ENCODE data around the gene ACAP2. TPM values are rescaled to one million over a fixed set of nuclear protein-coding genes. Genes with fewer than 3 reads are reported as not detected.
A peak's percentile ranks its signal among the peaks of the same experiment; 100 is the strongest.

Gene ACAP2
- total and polyA plus RNA-seq, 3 experiments from 2014 or later, result 39.5 to 47.0 (median 42.9) TPM

DNA sequence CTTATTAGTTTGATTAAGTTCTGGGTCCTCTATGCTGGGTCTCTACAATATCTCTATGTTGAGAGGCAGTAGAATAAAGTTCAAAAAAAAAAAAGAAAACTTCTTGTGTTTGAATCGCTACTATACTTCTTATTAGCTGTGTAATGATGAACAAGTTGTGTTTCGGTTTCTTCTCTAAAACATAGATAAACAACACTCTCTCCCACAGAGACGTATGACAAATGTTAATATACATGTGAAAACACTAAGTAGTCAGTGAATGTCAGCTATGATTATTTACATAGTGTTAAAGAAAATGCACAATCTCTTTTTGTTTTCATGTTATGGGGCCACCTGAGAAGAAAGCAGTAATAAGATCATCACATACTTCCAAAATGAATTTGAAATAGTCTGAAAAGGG, 45.3 kb downstream of the ACAP2 start:
- Histone ChIP-seq H3K9me3 (ENCODE audit: low read length) (no peaks in the 10 kb centered on the region), H3K27me3 (ENCODE audit: insufficient read depth, low read length, poor library complexity, severe bottlenecking) (no peaks in the 10 kb centered on the region), H3K4me3 (ENCODE audit: low read length) (no peak overlapping the region), H3K36me3 (ENCODE audit: insufficient read depth, low read length) (no peaks in the 10 kb centered on the region), H3K27ac (ENCODE audit: low read depth, low read length) (no peak overlapping the region), H3K4me1 (ENCODE audit: insufficient read depth, low read length) (peaks cover 22% of the 10 kb centered on the region)
- Mint-ChIP-seq H3K27ac (peak overlapping the region in 2 of 8 donors; percentile 11 to 53), H3K27me3 (no peaks in the 10 kb centered on the region), H3K4me1 (peaks cover 63 to 68% (median 65%) of the 10 kb centered on the region in 3 donors), H3K4me3 (no peak overlapping the region), H3K36me3 (peaks cover 0 to under 1% (median under 1%) of the 10 kb centered on the region in 3 donors), H3K9me3 (no peaks in the 10 kb centered on the region)
- CTCF ChIA-PET, result no interaction called here
- POLR2A ChIA-PET, result no interaction called here
- no peak for DNase-seq

- no peak overlapping the region for H3K4me3 Mint-ChIP-seq
- POLR2A ChIA-PET, result no interaction called here
- Histone ChIP-seq H3K4me1 (ENCODE audit: insufficient read depth, low read length) (peaks cover 22% of the 10 kb centered on the region), H3K27ac (ENCODE audit: low read depth, low read length) (no peak overlapping the region), H3K27me3 (ENCODE audit: insufficient read depth, low read length, poor library complexity, severe bottlenecking) (no peaks in the 10 kb centered on the region), H3K4me3 (ENCODE audit: low read length) (no peak overlapping the region), H3K36me3 (ENCODE audit: insufficient read depth, low read length) (peaks cover 7% of the 10 kb centered on the region), H3K9me3 (ENCODE audit: low read length) (no peaks in the 10 kb centered on the region)
- no peaks in the 10 kb centered on the region for H3K9me3 Mint-ChIP-seq
- no peak for DNase-seq
- no peaks in the 10 kb centered on the region for H3K27me3 Mint-ChIP-seq
- peaks cover 49 to 70% (median 63%) of the 10 kb centered on the region in 3 donors for H3K4me1 Mint-ChIP-seq
- CTCF ChIA-PET, result interaction anchor here (1.4 kb wide), 1 partner anchor 23 kb away, joined by 3 read pairs; no protein-coding TSS in a partner anchor
- H3K36me3 Mint-ChIP-seq, result peaks cover 0 to 10% (median 1%) of the 10 kb centered on the region in 3 donors
- H3K27ac Mint-ChIP-seq, result peak overlapping the region in 1 of 8 donors; percentile 66
Observed at GRCh38 chr3:195395208-195395816, 47.5 kb downstream of the ACAP2 start.

DNA sequence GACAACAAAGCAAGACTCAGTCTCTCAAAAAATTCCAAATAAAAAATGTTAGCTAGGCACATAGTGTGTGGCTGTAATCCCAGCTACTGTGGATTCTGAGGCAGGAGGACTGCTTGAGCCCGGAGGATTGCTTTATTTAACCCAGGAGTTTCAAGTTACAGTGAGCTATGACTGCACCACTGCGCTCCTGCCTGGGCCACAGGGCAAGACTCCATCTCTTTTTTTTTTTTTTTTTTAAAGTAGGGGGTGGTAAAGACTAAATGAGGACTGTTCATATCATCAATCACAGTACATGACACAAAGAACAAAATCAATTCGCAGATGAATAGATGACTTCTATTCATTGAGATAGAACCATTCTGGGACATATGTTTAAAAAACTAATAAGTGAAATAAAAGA, 48.1 kb downstream of the ACAP2 start:
- H3K4me3 Mint-ChIP-seq, result no peak overlapping the region
- ChIA-PET POLR2A (no interaction called here), CTCF (interaction anchor here (1.2 kb wide), 1 partner anchor 123 kb away, joined by 3 read pairs; the partner anchor contains the start of gene XXYLT1)
- peaks cover 7% of the 10 kb centered on the region for H3K36me3 ChIP-seq (ENCODE audit: insufficient read depth, low read length)
- H3K27me3 ChIP-seq (ENCODE audit: insufficient read depth, low read length, poor library complexity, severe bottlenecking), result no peaks in the 10 kb centered on the region
- H3K4me1 ChIP-seq (ENCODE audit: insufficient read depth, low read length), result peaks cover 22% of the 10 kb centered on the region
- no peak overlapping the region for H3K27ac Mint-ChIP-seq
- no peak overlapping the region for H3K4me3 ChIP-seq (ENCODE audit: low read length)
- no peak for DNase-seq
- peaks cover 0 to 12% (median 1%) of the 10 kb centered on the region in 3 donors for H3K36me3 Mint-ChIP-seq
- no peaks in the 10 kb centered on the region for H3K9me3 ChIP-seq (ENCODE audit: low read length)
- H3K27me3 Mint-ChIP-seq, result no peaks in the 10 kb centered on the region
- peaks cover 47 to 69% (median 63%) of the 10 kb centered on the region in 3 donors for H3K4me1 Mint-ChIP-seq
- H3K27ac ChIP-seq (ENCODE audit: low read depth, low read length), result no peak overlapping the region
- H3K9me3 Mint-ChIP-seq, result no peaks in the 10 kb centered on the region

DNA sequence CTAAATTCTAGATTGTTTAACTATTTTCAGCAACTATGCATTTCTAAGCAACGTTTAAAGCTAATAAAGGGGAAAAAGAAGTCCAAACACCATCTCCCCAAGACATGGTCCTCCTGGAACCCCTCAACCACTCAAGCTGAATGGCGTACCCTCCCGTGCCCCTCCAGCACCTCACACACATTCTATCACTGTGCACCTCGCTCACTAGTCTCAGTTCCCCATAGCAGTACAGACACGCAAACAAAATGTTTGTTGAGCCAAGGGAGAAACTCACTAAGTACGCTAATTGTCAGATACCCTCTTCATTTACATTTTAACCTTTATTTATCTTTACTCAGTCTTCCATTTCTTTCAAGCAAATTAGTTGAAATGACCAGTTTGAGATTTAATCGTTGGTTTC, 48.8 kb downstream of the ACAP2 start:
- H3K27ac ChIP-seq (ENCODE audit: low read depth, low read length), result no peak overlapping the region
- CTCF ChIA-PET, result interaction anchor here (1.2 kb wide), 1 partner anchor 123 kb away, joined by 3 read pairs; the partner anchor contains the start of gene XXYLT1
- Mint-ChIP-seq H3K4me3 (no peak overlapping the region), H3K9me3 (no peaks in the 10 kb centered on the region), H3K4me1 (peaks cover 42 to 64% (median 56%) of the 10 kb centered on the region in 3 donors), H3K36me3 (peaks cover 0 to 13% (median 1%) of the 10 kb centered on the region in 3 donors), H3K27me3 (no peaks in the 10 kb centered on the region), H3K27ac (peak overlapping the region in 2 of 8 donors; percentile 10 to 23)
- POLR2A ChIA-PET, result no interaction called here
- H3K9me3 ChIP-seq (ENCODE audit: low read length), result no peaks in the 10 kb centered on the region
- H3K36me3 ChIP-seq (ENCODE audit: insufficient read depth, low read length), result peaks cover 7% of the 10 kb centered on the region
- H3K27me3 ChIP-seq (ENCODE audit: insufficient read depth, low read length, poor library complexity, severe bottlenecking), result no peaks in the 10 kb centered on the region
- no peak overlapping the region for H3K4me3 ChIP-seq (ENCODE audit: low read length)
- no peak for DNase-seq
- peaks cover 22% of the 10 kb centered on the region for H3K4me1 ChIP-seq (ENCODE audit: insufficient read depth, low read length)

DNA sequence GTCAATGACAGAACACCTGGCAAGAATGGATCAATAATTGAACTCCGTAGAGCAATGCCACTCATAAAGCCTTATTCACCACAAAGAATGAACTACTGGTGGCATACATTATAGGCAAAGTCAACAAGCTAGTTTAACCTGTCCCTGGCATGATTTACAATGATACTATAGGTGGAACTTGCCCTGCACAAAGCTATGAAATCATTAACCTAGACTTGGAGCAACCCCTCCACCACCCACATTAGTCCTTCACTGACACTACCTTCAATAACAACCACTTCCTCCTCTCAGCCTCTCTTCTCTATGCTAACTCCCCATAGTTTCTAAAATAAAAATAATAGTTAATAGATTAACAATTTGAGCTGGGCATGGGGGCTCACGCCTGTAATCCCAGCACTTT, 54.4 kb downstream of the ACAP2 start:
- peaks cover 7% of the 10 kb centered on the region for H3K4me1 ChIP-seq (ENCODE audit: insufficient read depth, low read length)
- Mint-ChIP-seq H3K36me3 (peaks cover 0 to 39% (median 1%) of the 10 kb centered on the region in 3 donors), H3K4me1 (peaks cover 39 to 58% (median 50%) of the 10 kb centered on the region in 3 donors), H3K27me3 (no peaks in the 10 kb centered on the region), H3K9me3 (no peaks in the 10 kb centered on the region), H3K27ac (peak overlapping the region in 1 of 8 donors; percentile 4), H3K4me3 (no peak overlapping the region)
- no peak for DNase-seq
- H3K36me3 ChIP-seq (ENCODE audit: insufficient read depth, low read length), result peaks cover 7% of the 10 kb centered on the region
- H3K9me3 ChIP-seq (ENCODE audit: low read length), result no peaks in the 10 kb centered on the region
- ChIA-PET CTCF (interaction anchor here (0.6 kb wide), 1 partner anchor 138 kb away, joined by 4 read pairs; no protein-coding TSS in a partner anchor), POLR2A (no interaction called here)
- no peak overlapping the region for H3K4me3 ChIP-seq (ENCODE audit: low read length)
- no peak overlapping the region for H3K27ac ChIP-seq (ENCODE audit: low read depth, low read length)
- H3K27me3 ChIP-seq (ENCODE audit: insufficient read depth, low read length, poor library complexity, severe bottlenecking), result no peaks in the 10 kb centered on the region

GRCh38 chr3:195386739-195387138, 56.1 kb downstream of the ACAP2 start:
- no peak overlapping the region for H3K4me3 ChIP-seq (ENCODE audit: low read length)
- Mint-ChIP-seq H3K36me3 (peaks cover 0 to 44% (median 0%) of the 10 kb centered on the region in 3 donors), H3K27ac (peak overlapping the region in 1 of 8 donors; percentile 14), H3K4me1 (peaks cover 41 to 60% (median 57%) of the 10 kb centered on the region in 3 donors), H3K9me3 (no peaks in the 10 kb centered on the region), H3K4me3 (no peak overlapping the region), H3K27me3 (no peaks in the 10 kb centered on the region)
- ChIA-PET CTCF (no interaction called here), POLR2A (no interaction called here)
- no peaks in the 10 kb centered on the region for H3K27me3 ChIP-seq (ENCODE audit: insufficient read depth, low read length, poor library complexity, severe bottlenecking)
- H3K27ac ChIP-seq (ENCODE audit: low read depth, low read length), result no peak overlapping the region
- peaks cover 6% of the 10 kb centered on the region for H3K4me1 ChIP-seq (ENCODE audit: insufficient read depth, low read length)
- peaks cover 6% of the 10 kb centered on the region for H3K36me3 ChIP-seq (ENCODE audit: insufficient read depth, low read length)
- no peaks in the 10 kb centered on the region for H3K9me3 ChIP-seq (ENCODE audit: low read length)
- no peak for DNase-seq

DNA sequence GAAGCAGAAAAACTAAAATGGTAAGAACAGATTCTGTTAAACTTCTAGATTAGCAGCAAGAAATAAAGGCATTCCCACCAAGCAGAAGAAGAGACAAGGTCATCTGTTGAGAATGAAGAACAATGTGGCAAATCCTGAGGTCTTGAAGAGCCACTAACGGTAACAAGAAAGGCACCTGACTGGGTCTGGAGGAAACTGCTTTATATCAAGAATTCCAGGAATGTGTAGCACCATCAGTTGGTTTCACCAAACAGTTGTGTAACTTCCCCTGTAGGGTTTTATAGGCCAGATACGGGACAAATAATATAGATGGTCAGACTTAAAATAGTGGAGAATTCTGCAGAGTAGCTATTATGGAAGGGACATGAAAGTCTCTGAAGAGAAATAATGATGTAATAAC, 57.3 kb downstream of the ACAP2 start:
- no peaks in the 10 kb centered on the region for H3K27me3 ChIP-seq (ENCODE audit: insufficient read depth, low read length, poor library complexity, severe bottlenecking)
- POLR2A ChIA-PET, result no interaction called here

DNA sequence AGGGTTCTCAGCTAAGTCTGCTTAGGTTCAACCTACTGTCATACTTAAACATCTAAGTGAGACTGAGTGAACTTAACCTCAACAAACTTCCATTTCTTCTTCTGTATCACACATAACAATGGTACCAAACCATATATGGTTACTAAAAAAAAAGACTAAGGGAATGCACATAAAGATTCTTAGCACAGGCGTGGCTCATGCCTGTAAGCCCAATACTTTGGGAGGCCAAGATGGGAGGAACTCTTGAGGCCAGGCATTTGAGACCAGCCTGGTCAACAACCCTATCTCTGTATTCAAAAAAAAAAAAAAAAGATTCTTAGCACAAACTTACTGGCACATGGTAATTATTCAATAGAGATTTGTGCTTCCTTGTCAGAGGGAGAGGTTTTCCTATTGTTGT, 57.9 kb downstream of the ACAP2 start:
- no peaks in the 10 kb centered on the region for H3K9me3 ChIP-seq (ENCODE audit: low read length)
- no peaks in the 10 kb centered on the region for H3K9me3 Mint-ChIP-seq
- no peaks in the 10 kb centered on the region for H3K27me3 ChIP-seq (ENCODE audit: insufficient read depth, low read length, poor library complexity, severe bottlenecking)
- H3K27me3 Mint-ChIP-seq, result no peaks in the 10 kb centered on the region
- no peak for DNase-seq
- H3K27ac Mint-ChIP-seq, result peak overlapping the region in 1 of 8 donors; percentile 26
- H3K36me3 ChIP-seq (ENCODE audit: insufficient read depth, low read length), result peaks cover 13% of the 10 kb centered on the region
- peaks cover 48 to 74% (median 71%) of the 10 kb centered on the region in 3 donors for H3K4me1 Mint-ChIP-seq
- H3K4me1 ChIP-seq (ENCODE audit: insufficient read depth, low read length), result peaks cover 6% of the 10 kb centered on the region
- H3K36me3 Mint-ChIP-seq, result peaks cover 0 to 48% (median 4%) of the 10 kb centered on the region in 3 donors
- ChIA-PET CTCF (no interaction called here), POLR2A (interaction anchor here (0.6 kb wide), 1 partner anchor 78 kb away, joined by 3 read pairs; no protein-coding TSS in a partner anchor)
- no peak overlapping the region for H3K27ac ChIP-seq (ENCODE audit: low read depth, low read length)
- no peak overlapping the region for H3K4me3 Mint-ChIP-seq
- no peak overlapping the region for H3K4me3 ChIP-seq (ENCODE audit: low read length)

More for the DNA sequence above, 57.3 kb downstream of the ACAP2 start:
- no peak overlapping the region for H3K4me3 Mint-ChIP-seq
- CTCF ChIA-PET, result no interaction called here
- Histone ChIP-seq H3K36me3 (ENCODE audit: insufficient read depth, low read length) (peaks cover 11% of the 10 kb centered on the region), H3K4me3 (ENCODE audit: low read length) (no peak overlapping the region), H3K27ac (ENCODE audit: low read depth, low read length) (no peak overlapping the region), H3K9me3 (ENCODE audit: low read length) (no peaks in the 10 kb centered on the region), H3K4me1 (ENCODE audit: insufficient read depth, low read length) (peaks cover 6% of the 10 kb centered on the region)
- no peaks in the 10 kb centered on the region for H3K9me3 Mint-ChIP-seq
- H3K36me3 Mint-ChIP-seq, result peaks cover 0 to 49% (median 4%) of the 10 kb centered on the region in 3 donors
- no peak for DNase-seq
- peak overlapping the region in 7 of 8 donors; percentile 1 to 74 (median 42) for H3K27ac Mint-ChIP-seq
- no peaks in the 10 kb centered on the region for H3K27me3 Mint-ChIP-seq
- peaks cover 48 to 72% (median 69%) of the 10 kb centered on the region in 3 donors for H3K4me1 Mint-ChIP-seq
